ENCODE results near the gene CATSPERD. TPM values are rescaled to one million over a fixed set of nuclear protein-coding genes. Genes with fewer than 3 reads are reported as not detected.

CATSPERD gene
- total and polyA plus RNA-seq, 2 of the 4 experiments (the other 2 are of a cell fraction) = not detected

DNA sequence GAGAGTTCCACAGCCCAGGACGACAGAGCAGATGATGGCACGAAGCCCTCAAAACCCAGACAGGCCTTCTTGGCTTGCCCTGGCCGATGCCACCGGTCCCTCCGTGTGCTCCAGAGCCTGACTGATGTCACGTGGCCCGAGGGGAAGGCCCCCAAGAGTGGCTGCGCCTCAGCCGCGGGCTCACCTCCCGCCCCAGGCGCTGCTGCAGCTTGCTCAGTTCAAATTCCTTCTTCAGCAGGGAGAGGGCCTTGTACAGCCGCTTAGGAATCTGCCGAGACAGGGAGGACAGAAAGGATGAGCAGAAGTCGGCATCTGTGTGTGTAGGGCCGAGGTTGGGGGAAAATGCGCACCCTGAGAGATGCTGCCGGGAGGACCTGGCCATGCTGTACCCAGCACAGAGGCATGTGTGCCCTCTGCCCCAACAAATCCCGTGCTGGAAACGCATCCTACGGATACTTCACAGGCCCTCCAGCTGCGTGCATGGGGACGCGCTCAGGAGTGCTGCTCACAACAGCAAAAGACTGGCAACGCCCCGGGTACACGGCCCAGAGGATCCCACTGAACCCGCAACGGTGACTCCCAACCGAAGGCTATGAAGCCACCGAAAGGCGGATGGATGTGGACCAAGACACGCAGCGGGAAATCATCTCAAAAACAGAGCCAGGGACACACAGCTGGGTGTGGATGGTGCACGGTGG, 13.4 kb upstream of the CATSPERD start:
- intact Hi-C loops (cut with micrococcal nuclease) (no loop called here), dilution Hi-C loops (cut with HindIII; ENCODE audit: low sequenced_read_pairs, unreplicated experiment) (no loop called here), in situ Hi-C loops (cut with MboI; ENCODE audit: low sequenced_read_pairs) (no loop called here)
- WGBS, 2 experiments (ENCODE audit: extremely low coverage in 2 of 2, insufficient read length in 1 of 2) = 95% methylated on average over 20 of the region's 35 CpGs; no CpG with 5 or more reads in 1 of the 2 experiments
- H3K4me1 ChIP-seq (ENCODE audit: control insufficient read depth, insufficient read depth, low read length) = 0 out of 2 replicates have a peak, but pooled peaks cover 2% of the 10 kb centered on the region
- no peak overlapping the region for H2BK5ac ChIP-seq (ENCODE audit: low read depth, low read length, poor library complexity, severe bottlenecking)
- DNase-seq = no peak
- no peak overlapping the region for H3K4me3 ChIP-seq (ENCODE audit: insufficient read depth, low read depth, low read length)
- ChIA-PET CTCF (interaction anchor here (1.0 kb wide), 1 partner anchor 14 kb away, joined by 3 read pairs; the partner anchor contains the start of gene CATSPERD), POLR2A (ENCODE audit: unreplicated experiment) (no interaction called here)
- no peak overlapping the region for H3K4me2 ChIP-seq (ENCODE audit: low read depth, low read length)
- BruUV-seq (replicated peaks) = no TSS peak
- H2AK9ac ChIP-seq (replicated peaks; ENCODE audit: low read depth, low read length, poor library complexity) = no peak overlapping the region
- H2AK5ac ChIP-seq (ENCODE audit: low read depth, low read length) = no peak overlapping the region
- H3K36me3 ChIP-seq (ENCODE audit: control insufficient read depth, insufficient read depth, low read length) = peaks cover 71% of the 10 kb centered on the region
- H4K5ac ChIP-seq (ENCODE audit: low read depth, low read length) = no peak overlapping the region
- H3K23ac ChIP-seq (ENCODE audit: low read depth, low read length) = no peak overlapping the region
- TF ChIP-seq NFE2L2 (IDR thresholded peaks at IDR 0.05; ENCODE audit: low read depth, low read length) = no peak
- TF ChIP-seq FOS (IDR thresholded peaks at IDR 0.05; ENCODE audit: low read depth, low read length) = no peak
- TF ChIP-seq BHLHE40 (IDR thresholded peaks at IDR 0.05; ENCODE audit: low read depth, low read length) = no peak
- TF ChIP-seq, protein P1, sequence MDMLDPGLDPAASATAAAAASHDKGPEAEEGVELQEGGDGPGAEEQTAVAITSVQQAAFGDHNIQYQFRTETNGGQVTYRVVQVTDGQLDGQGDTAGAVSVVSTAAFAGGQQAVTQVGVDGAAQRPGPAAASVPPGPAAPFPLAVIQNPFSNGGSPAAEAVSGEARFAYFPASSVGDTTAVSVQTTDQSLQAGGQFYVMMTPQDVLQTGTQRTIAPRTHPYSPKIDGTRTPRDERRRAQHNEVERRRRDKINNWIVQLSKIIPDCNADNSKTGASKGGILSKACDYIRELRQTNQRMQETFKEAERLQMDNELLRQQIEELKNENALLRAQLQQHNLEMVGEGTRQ (IDR thresholded peaks at IDR 0.05; ENCODE audit: low read depth, low read length) = no peak
- no peak for TF ChIP-seq POLR2A (IDR thresholded peaks at IDR 0.05; ENCODE audit: low read depth, low read length)
- TF ChIP-seq RAD21 (IDR thresholded peaks at IDR 0.05; ENCODE audit: low read length) = no peak
- no peak for TF ChIP-seq SMC3 (IDR thresholded peaks at IDR 0.05; ENCODE audit: low read depth, low read length)
- no peak for TF ChIP-seq MXI1 (IDR thresholded peaks at IDR 0.05; ENCODE audit: borderline replicate concordance, low read depth, low read length)
- no peak for TF ChIP-seq MAZ (IDR thresholded peaks at IDR 0.05; ENCODE audit: borderline replicate concordance, low read depth, low read length)
- no peaks in the 10 kb centered on the region for H3K27me3 ChIP-seq (ENCODE audit: control insufficient read depth, insufficient read depth, low read length)
- no peak overlapping the region for H3K56ac ChIP-seq (ENCODE audit: extremely low read depth, insufficient read depth, low read length)
- no peak overlapping the region for H3K18ac ChIP-seq (ENCODE audit: low read depth, low read length)
- no peak overlapping the region for H2AFZ ChIP-seq (replicated peaks; ENCODE audit: low read length, poor library complexity)
- 0 out of 2 replicates have a peak, but pooled peaks cover 6% of the 10 kb centered on the region for H3K9me1 ChIP-seq (ENCODE audit: insufficient read depth, low read length)
- no peak overlapping the region for H3K9ac ChIP-seq (ENCODE audit: low read depth, low read length)
- H3K4ac ChIP-seq (ENCODE audit: low read depth, low read length) = no peak overlapping the region
- peaks cover 6 to 43% of the 10 kb centered on the region in 2 experiments for H3K79me1 ChIP-seq (ENCODE audit: low read depth in 1 of 2, low read length in 2 of 2)
- H2BK120ac ChIP-seq (ENCODE audit: low read depth, low read length) = no peak overlapping the region
- no peak overlapping the region for H3K14ac ChIP-seq (replicated peaks; ENCODE audit: low read depth, low read length)
- H2BK15ac ChIP-seq (ENCODE audit: low read depth, low read length) = no peak overlapping the region
- H3K27ac ChIP-seq (ENCODE audit: insufficient read depth, low read length) = no peak overlapping the region
- no peaks in the 10 kb centered on the region for H3K9me3 ChIP-seq (ENCODE audit: control insufficient read depth, insufficient read depth, low read length)
- H2BK20ac ChIP-seq (ENCODE audit: low read depth, low read length) = no peak overlapping the region
- H4K20me1 ChIP-seq (ENCODE audit: insufficient read depth, low read length) = peaks cover 29% of the 10 kb centered on the region
- H4K8ac ChIP-seq (ENCODE audit: low read depth in 2 of 2, low read length in 2 of 2) = no peak overlapping the region
- ATAC-seq (ENCODE audit: low read depth) = no peak
- no peak overlapping the region for H4K91ac ChIP-seq (ENCODE audit: insufficient read depth, low read depth, low read length)
